TTC549 (cell line): ENCODE results near the gene NPVF.

Source experiments
- FAIRE-seq: peaks from 2 replicates; lab custom pipeline; 2012; peaks lifted over from hg19 to GRCh38; lab: Jason Lieb, UNC

The NPVF gene

DNA sequence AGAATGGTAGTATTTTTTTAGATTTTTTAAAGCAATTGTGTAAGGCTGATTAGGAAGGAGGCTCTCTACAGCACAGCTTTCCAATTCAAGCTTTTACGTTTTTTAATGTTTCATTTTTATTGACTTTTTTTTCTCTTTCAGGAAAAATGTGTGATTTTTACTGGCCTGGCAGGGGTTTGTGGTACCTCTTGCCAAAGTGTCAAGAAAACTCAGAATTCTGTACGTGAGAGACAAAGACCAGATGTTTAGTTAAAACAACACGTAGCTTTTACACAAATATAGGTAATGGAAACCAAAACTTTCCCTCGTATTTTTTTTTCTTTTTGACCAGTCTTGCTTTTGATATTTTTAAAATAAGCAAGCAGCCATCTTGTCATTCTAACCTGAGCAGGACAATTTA lies 6.0 kb upstream of the NPVF start:
- FAIRE-seq = no peak

DNA sequence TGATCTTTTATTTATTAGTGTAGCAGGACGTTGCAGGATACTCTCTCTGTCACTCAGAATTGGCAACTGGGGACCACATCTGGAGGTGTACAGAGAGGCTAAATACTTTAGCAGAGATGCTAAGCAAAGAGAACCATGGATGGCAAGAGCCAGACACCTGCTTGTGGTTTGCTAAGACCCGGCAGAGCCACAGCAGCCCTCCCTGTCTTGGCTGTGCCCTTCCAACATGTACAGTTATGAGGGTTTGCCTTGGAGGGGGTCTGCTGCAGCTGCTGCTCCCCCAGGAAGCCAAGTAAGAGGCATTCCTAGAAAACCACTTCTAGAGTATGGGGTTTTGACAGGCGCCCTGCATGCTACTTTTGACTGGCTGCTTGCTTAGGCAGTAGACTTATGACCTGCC lies 5.1 kb downstream of the NPVF start:
- no peak for FAIRE-seq

DNA sequence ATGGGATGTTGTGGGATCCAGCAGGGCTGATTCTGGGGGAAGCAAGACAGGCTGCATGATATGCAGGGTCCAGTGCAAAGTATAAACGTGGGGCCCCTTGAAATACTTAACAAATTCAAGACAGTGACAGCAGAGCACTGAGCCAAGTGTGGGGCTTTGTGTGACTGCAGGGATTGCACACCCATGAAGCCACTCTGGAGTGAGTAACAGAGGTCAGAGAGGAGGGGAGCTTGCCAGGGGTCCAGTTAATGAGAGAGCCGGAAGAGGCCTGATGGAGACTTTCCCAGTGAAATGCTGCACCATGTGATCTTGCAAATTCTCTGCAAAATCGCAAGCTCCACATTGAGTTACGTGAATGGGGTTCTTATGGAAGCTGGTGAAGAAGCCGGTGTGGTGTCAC lies 5.6 kb downstream of the NPVF start:
- no peak for FAIRE-seq

DNA sequence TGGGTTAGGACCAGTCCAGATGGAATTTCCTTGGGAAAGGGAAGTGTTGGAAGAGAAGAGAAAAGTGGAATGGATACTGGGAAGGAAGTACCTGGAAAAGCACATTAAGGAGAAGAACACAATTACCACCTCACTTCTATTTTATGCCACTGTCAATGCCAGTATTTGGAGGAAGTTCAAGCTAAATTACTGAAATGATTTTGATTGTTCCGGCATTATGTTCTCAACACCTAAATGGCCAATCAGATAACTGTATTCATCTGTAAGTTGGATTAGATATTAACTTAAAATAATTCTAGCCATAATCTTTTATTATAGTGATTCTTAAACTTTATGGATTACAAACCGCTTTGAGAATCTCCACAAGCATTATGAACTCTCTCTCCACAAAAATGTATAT lies 7.3 kb downstream of the NPVF start:
- no peak for FAIRE-seq

DNA sequence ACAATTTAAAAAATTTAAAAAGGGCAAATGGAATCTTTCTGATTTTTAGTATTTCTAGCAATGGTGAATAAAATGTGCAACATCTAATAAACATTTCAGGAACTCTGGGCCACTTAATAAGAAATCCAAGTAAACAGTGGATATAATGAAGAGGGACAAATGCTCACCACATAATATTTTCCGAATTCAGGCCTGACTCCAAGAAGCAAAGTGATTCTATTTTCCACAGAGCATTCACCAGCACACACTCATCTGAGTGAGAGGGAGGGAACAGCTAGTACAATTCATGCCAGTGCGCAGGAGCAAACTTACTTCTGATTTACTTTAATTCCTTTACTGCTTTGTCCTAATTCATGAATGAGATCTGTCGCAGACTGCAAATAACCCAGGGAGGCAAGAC lies 10.1 kb downstream of the NPVF start:
- no peak for FAIRE-seq

DNA sequence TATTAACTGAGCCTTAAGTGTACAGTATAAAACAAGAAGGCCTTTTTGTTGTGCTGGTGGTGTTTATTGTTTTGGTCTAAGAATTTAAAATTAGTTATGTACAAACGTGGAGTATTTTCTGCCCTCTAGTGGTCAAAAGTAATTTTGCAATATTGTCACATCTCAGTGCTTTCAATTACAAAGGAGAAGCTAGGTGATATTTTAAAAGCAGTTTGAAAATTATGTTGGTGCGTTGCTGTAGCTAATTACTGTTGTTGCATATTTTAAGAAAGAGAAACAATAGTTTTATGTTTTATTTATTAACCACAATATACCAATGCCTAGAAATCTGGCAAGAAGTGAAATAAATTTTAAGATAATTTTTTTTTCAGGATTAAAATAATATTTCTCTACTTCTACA lies 11.4 kb downstream of the NPVF start:
- FAIRE-seq = peak; percentile 88

DNA sequence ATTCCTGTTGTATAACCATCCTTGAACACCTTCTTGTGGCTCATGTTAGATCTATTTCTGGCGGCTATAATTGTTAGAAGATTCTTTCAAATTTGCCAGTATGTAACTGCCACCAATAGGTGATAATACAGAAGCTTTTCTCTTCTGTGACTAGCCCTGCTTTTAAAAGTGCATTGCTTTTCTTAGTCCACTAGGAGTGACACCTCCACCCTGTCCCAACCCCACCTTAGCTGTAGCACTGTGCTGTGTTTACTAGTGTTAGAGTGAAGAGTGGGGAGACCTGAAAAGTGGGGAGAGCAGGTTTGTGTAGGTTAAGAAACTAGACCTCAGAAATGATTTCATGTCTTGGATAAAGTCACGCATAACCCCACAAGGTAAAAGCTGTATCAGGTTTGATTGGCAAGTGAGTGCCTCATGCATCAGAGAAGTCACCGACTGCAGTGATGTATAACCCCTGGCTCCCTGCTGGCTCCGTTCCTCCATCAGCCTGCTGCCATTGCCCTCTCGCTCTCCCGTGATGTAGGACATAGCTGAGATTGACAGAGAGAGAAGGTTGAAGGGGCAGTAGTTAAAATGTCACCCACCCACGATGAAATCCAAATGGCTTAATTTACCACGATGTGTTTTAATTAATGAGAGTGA lies 12.5 kb downstream of the NPVF start:
- FAIRE-seq = no peak

DNA sequence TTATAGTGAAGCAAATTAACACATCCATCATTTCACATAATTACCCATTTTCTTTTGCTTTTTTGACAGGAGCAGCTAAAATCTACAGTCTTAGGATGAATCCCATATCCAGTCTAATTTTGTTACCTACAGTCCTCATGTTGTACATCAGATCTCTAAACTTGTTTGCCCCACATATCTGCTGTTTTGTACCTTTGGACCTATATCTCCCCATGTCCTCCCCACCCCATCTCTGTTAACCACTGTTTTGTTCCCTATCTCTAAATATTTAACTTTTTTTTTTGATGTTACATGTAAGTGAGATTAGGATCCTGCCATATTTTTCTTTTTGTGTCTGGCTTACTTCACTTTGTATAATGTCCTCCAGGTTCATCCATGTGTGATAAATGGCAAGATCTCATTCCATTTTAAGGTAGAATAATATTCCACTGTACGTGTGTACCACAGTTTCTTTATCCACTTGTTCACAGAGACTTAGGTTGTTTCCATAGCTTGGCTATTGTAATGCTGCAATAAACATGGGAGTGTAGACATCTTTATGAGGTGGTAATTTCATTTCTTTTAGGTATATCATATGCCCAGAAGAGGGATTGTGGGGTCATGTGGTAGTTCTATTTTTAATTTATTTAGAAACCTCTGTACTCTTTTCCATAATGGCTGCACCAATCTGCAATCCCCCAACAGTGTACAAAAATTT lies 19.6 kb downstream of the NPVF start:
- no peak for FAIRE-seq

DNA sequence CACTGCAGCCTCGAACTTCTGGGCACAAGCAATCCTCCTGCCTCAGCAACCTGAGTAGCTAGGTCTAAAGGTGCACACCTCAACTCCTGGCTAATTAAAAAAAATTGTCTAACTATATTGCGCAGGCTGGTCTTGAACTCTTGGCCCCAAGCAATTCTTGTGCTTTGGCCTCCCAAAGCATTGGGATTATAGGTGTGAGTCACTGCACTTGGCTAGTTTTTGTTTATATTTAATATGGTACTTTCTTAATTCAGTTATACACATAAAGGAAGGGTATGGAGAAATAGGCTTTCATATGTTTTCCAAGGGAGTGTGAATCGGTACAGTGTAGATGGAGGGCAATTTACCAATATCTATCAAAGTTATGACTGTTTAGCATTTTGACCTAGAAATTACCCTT lies 20.4 kb downstream of the NPVF start:
- FAIRE-seq = no peak

DNA sequence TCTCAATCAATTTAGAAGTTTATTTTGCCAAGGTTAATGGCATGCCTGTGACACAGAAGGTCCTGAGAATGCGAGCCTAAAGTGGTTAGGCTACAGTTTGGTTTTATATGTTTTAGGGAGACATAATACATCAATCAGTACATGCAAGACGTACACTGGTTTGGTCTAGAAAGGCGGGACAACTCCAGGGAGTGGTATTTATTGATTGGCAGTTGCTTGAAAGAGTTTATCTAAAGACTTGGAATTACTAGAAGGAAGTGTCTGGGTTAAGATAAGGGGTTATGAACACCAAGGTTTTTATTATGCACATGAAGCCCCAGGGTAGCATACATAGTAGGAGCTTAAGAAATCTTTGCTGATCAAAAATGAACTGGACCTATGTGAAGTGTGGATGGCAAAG lies 21.5 kb downstream of the NPVF start:
- no peak for FAIRE-seq

DNA sequence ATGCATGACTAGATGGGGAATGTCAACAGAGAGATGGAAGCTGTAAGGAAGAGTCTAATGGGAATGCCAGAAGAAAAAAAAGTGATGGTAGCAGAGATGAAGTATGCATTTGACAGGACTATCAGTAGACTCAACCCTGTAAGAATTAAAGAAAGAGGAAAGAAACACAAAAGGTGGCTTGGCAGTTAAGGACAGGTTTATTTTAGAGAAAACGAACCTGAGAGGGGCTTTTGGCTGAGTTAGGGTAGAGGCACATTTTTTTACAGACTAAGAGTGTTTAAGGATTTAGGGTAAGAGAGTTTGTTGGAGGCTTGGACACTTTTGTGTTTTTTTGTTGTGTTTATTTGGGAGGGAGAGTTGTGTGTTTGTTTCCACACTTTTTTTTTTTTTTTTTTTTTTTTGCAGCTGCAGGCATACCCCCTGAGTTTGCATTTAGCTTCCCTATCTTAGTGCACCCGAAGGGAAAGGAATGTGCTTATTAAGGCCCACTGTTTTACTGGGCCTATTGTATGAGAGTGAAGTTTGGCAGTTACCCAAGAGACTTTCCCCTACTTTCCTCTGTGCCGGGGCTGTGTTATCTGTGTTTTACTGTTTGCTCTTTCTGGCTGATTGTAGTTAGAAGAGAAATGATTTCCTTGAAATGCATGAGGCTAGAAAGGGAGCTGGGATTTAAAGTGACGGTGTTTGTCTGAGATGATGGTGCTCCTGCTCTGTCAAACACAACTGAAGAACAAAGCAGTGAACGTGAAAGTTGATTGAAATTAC lies 32.0 kb downstream of the NPVF start:
- no peak for FAIRE-seq

DNA sequence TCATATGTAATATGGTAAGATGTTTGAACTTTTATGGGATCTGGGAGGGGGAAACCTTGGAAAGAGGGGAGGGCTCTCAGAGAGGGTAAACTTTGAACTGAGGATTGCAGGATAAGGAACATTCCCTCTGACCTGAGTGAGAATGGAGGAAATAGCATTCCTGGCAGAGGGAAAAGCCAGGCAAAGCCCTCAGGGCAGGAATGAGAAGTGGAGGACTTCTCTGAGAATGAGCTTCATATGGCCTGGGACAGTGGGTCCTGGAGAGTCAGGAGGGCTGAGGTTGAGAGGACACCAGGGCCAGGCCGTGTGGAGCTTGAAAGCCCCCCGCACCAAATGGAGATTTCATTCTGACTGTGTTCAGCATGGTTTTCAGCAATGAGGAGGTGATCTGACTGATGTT lies 34.2 kb downstream of the NPVF start:
- FAIRE-seq = no peak

DNA sequence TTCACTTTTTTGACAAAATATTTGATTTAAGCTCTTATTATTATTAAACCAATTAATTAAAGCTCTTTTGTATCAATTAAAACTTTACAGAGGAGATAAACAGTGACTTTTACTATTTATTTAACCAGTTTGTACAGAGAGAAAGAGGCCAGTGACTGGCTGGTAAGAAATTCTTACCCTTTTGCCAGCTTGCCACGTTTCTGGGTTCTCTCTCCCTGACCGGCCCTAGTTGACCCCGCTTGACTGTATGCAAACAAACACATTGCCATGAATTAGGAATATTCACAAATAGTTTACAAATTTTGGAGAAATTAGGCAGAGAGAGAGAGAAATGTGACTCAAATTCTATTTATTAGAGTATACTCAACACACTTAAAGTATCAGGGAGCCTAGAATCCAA lies 36.2 kb downstream of the NPVF start:
- FAIRE-seq = no peak

DNA sequence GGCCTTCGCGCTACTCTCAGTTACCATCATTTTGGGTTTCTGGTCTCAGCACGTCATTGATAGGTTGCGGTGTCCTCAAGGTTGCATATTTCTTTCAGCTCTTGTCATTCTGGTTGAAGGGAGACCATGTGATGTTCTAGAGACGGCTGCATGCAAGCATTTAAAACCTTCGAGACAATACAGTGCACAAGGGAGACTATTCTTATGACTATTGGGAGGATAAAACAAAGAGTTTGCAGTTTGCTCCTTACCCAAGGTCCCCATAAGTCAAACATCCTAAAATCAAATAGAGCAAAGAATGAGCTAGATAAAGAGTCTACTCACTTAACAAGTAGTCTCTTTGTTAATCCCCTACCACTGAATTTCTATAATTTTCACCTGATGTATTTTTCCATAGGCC lies 39.1 kb downstream of the NPVF start:
- no peak for FAIRE-seq

DNA sequence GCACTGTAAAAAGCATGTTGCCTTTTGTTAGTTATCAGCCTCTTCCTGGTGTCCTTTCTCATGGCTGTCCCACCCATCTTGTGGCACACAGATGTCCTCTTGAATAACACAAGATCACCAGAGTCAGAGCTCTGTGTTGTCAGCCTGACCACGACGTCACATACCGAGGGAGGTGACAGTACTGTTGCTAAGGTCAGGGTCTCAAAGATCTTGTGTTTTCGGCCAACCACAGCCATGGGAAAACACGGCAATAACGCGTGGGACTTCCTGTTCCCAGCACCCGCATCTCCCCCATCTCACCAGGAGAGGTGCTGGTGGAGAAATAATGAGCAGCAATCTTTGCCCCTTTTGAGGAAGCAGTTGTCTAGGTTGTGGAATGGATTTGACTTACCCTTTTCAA lies 40.4 kb downstream of the NPVF start:
- FAIRE-seq = no peak

DNA sequence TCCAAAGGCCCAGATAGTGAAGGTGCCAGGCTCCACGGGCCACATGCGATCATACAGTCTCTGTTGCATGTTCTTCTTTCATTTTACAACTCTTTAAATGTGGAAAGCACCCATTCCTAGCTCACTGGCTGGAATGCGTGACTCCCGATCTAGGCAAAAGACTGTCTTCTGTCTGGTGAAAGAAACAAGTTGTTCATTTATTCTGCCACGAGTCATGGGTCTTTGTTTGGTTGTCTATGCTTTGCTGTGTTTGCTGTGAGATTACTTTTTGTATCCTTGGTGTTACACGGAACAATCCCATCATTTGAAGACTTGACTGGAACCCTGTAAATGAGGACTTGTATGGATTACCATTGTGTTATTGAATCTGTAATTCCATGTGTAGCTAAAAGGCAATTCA lies 41.9 kb downstream of the NPVF start:
- FAIRE-seq = no peak

DNA sequence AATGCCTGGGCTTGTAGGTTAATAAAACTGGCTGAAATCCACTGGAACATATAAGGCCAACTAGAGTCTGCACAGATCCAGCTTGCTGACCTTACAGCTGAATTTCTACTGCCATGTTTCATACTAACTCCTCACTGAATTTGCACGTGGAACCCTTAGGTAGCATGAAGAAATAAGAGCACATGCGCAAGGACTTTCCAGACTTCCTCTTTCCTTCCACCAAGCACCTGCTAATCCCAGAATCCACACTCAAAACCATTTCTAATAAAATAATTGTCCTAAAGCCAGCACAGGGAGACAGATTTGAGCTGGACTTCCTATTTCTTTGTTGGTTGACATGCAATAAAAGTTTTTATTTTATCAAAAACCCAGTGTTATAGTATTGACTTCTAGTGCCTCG lies 46.8 kb downstream of the NPVF start:
- FAIRE-seq = no peak

DNA sequence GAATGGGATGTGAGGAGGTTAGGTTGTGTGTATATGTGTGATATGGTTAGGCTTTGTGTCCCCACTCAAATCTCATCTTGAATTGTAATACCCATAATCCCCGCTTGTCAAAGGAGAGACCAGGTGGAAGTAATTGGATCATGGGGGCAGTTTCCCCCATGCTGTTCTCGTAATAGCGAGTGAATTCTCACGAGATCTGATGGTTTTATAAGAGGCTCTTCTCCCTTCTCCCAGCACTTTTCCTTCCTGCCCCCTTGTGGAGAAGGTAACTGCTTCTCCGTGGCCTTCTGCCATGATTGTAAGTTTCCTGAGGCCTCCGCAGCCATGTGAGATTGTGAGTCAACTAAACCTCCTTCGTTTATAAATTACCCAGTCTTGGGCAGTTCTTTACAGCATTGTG lies 47.3 kb downstream of the NPVF start:
- FAIRE-seq = no peak

DNA sequence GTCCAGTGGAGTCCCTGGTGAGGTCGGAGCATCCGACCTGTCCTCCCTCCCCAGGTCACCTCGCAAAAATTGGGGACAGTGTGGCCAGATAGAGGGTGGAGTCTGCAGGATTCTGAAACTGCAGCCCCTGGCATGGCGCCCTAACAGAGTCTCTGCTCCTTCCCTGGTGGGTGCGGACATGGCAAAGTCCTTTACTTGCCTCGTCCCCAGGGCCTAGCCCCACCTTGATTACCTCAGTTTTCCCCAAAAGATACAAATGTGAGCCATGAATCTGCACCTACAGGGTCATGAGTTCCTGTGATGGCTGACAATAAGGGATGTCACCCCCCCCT lies 47.7 kb downstream of the NPVF start:
- no peak for FAIRE-seq

DNA sequence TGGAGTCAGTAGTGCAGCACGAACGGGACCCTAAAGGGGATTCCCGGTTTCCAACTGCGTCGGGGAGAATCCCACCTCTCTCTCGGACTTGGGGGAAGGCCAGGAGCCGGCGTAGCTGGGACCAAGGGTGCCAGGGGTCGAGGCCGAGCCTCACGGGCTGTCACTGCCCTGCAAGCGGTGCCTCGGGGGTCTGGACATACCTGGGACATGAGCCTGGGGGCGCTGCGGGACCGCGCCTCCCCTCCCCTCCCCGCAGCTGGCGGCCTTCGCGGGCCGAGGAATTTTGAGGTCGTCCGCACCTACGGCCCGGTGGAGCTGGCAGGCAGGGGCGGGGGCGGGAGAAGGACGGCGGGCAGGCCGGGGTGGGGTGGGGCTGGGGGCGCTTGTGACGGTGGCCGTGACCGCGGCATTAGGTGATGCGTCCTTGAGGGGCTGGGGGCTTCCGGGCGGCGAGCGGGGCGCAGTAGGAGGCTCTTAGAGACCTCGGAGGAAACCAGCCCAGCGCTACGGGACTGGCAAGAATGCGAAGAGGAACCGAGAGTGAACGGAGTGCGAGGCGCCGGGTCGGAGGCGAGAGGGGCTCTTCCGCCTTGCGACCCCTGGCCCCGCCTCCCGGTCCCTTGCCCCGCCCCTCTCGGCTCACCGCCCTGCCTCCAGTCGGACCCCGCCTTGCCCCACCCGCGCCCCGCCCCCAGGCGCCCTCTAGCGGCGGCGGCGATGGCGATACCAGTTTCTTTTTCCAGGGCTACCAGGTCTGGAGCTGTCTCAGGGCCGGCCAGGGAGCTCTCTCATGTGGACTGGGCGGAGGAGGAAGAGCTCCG lies 48.3 kb downstream of the NPVF start:
- FAIRE-seq = no peak

DNA sequence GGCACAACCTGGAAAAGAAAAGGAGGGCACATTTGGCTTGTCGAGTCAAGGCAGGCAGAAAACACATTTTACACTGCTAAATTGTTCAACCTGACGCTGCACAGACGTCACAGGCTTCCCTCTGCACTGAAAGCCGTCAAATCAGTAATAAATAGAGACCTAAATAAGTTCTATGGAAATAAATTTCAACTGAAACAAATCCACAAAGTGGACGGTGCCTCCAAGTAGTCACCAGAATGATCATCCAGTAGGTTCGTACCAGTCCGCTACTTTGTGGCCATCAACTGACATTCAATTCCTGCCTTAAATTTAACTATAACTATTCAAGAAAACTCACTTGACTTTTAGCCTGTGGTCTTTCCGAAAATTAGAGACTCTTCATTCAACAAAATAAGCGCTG lies 49.0 kb downstream of the NPVF start:
- FAIRE-seq = no peak
